22Rv1 (cell line): Measurements from ENCODE around the gene C10orf95.

Experiments used
- CTCF ChIP-seq: fragments of 450-650 bp; IDR thresholded peaks from 2 replicates; pipeline ENCODE4 v1.5.1; 2017; ENCODE audit warnings: mild to moderate bottlenecking
- ZFX ChIP-seq: fragments of 450-650 bp; IDR thresholded peaks from 2 replicates; pipeline ENCODE4 v1.6.1; 2017; ENCODE audit warnings: antibody characterized with exemption, borderline replicate concordance

- TF ChIP-seq CTCF (no peak), ZFX (no peak)
Measured at GRCh38 chr10:102475451-102476040, 24.2 kb upstream of the C10orf95 start.
